ENCODE data around the gene MPRIP.

- TF ChIP-seq POLR2AphosphoS5 (IDR thresholded peaks at IDR 0.05; ENCODE audit: low read depth, low read length) (0 out of 2 replicates have a peak, but pooled peaks have one; percentile 22), MAX (IDR thresholded peaks at IDR 0.05; ENCODE audit: low read depth) (0 out of 2 replicates have a peak, but pooled peaks have one; percentile 35), TEAD4 (IDR thresholded peaks at IDR 0.05; ENCODE audit: borderline replicate concordance, insufficient read depth) (no peak), CTCF (IDR thresholded peaks at IDR 0.05) (no peak), EP300 (IDR thresholded peaks at IDR 0.05; ENCODE audit: borderline replicate concordance in 1 of 2, low read depth in 1 of 2, low read length in 1 of 2) (no peak), REST (IDR thresholded peaks at IDR 0.05; ENCODE audit: low read depth, low read length) (no peak)
Measured at GRCh38 chr17:17032131-17032692, 10.0 kb upstream of the MPRIP start.
